ENCODE data around the gene HDGFL2. TPM values are rescaled to one million over a fixed set of nuclear protein-coding genes. Genes with fewer than 3 reads are reported as not detected.

HDGFL2 gene
- total and polyA plus RNA-seq, 4 donors: 15.4 to 47.9 (median 29.8) TPM

GRCh38 chr19:4449022-4449638 lies 23.0 kb upstream of the HDGFL2 start:
- intact Hi-C loops (cut with DNase I): no loop called here
- H3K4me1 ChIP-seq (ENCODE audit: control insufficient read depth in 1 of 2, insufficient read depth in 2 of 2, low read length in 2 of 2): no peaks in the 10 kb centered on the region
- H3K4me3 ChIP-seq (ENCODE audit: low read length in 2 of 2): no peak overlapping the region
- WGBS, 2 donors: 38 to 47% methylated on average over 24 of the region's 24 CpGs
- H3K36me3 ChIP-seq (ENCODE audit: control insufficient read depth in 1 of 2, insufficient read depth in 2 of 2, low read length in 1 of 2): peaks cover 0 to 12% of the 10 kb centered on the region in 2 donors
- H3K27ac ChIP-seq (ENCODE audit: low read depth in 1 of 2, low read length in 2 of 2): no peak overlapping the region
- H3K27me3 ChIP-seq (ENCODE audit: control insufficient read depth in 1 of 2, insufficient read depth in 2 of 2, low read length in 1 of 2): no peaks in the 10 kb centered on the region
- ATAC-seq (ENCODE audit: low FRiP score) (peak; percentile 74), DNase-seq (peak in 1 of 2 donors; percentile 67)
- H3K9me3 ChIP-seq (ENCODE audit: control insufficient read depth, low read length): no peaks in the 10 kb centered on the region

GRCh38 chr19:4449639-4450028 lies 22.5 kb upstream of the HDGFL2 start:
- H3K27ac ChIP-seq (ENCODE audit: low read depth in 1 of 2, low read length in 2 of 2): no peak overlapping the region
- intact Hi-C loops (cut with DNase I): no loop called here
- DNase-seq (no peak), ATAC-seq (ENCODE audit: low FRiP score) (no peak)
- no peaks in the 10 kb centered on the region for H3K4me1 ChIP-seq (ENCODE audit: control insufficient read depth in 1 of 2, insufficient read depth in 2 of 2, low read length in 2 of 2)
- no peaks in the 10 kb centered on the region for H3K27me3 ChIP-seq (ENCODE audit: control insufficient read depth in 1 of 2, insufficient read depth in 2 of 2, low read length in 1 of 2)
- no peak overlapping the region for H3K4me3 ChIP-seq (ENCODE audit: low read length in 2 of 2)
- whole genome bisulfite sequencing, 2 donors: 69 to 85% methylated on average over 9 of the region's 9 CpGs
- no peaks in the 10 kb centered on the region for H3K9me3 ChIP-seq (ENCODE audit: control insufficient read depth, low read length)
- H3K36me3 ChIP-seq (ENCODE audit: control insufficient read depth in 1 of 2, insufficient read depth in 2 of 2, low read length in 1 of 2): peaks cover 0 to 12% of the 10 kb centered on the region in 2 donors

DNA sequence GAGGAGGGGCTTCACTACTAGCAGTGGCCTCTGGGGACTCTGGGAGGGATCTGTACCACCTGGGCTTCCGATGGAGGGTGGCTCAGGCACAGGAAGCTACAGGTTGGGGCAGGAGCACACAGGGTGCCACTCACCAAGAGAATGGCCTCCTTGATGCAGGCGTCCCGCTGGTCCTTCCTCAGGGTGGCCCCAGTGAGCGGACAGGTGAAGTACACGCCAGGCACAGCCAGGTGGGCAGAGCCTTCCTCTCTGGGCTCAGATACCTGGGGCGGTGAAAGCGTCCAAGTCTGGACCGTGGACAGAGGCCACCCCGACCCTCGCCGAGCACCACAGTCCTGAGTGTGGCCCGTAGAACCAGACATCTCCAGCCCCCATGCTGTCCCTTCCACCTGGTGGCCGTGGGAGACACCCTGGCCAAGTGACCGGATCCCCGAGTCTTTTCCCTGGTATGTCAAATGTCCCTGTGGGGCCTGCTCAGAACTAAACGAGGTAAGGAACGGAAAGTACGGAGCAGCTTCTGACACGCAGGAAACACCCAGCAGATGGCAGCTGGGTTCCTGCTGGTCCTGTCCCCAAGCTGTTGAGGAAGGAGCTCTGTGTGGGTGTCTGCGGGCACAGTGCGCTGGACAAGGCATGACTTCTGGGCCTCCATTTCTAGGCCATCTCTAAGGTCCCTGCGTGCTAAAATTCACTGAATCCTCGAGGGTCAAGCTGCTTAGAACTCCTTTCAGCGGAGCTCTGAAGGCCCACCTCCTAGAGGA lies 19.7 kb upstream of the HDGFL2 start:
- intact Hi-C loops (cut with DNase I): no loop called here
- H3K27ac ChIP-seq (ENCODE audit: low read depth in 1 of 2, low read length in 2 of 2): no peak overlapping the region
- DNase-seq (no peak), ATAC-seq (ENCODE audit: low FRiP score) (no peak)
- 88 to 90% methylated on average over 24 of the region's 24 CpGs for WGBS, 2 donors
- H3K9me3 ChIP-seq (ENCODE audit: control insufficient read depth, low read length): no peaks in the 10 kb centered on the region
- no peak overlapping the region for H3K4me3 ChIP-seq (ENCODE audit: low read length in 2 of 2)
- peaks cover 0 to 6% of the 10 kb centered on the region in 2 donors for H3K36me3 ChIP-seq (ENCODE audit: control insufficient read depth in 1 of 2, insufficient read depth in 2 of 2, low read length in 1 of 2)
- H3K4me1 ChIP-seq (ENCODE audit: control insufficient read depth in 1 of 2, insufficient read depth in 2 of 2, low read length in 2 of 2): no peaks in the 10 kb centered on the region
- no peaks in the 10 kb centered on the region for H3K27me3 ChIP-seq (ENCODE audit: control insufficient read depth in 1 of 2, insufficient read depth in 2 of 2, low read length in 1 of 2)

- no peak overlapping the region for H3K4me3 ChIP-seq (ENCODE audit: low read length in 2 of 2)
- H3K9me3 ChIP-seq (ENCODE audit: control insufficient read depth, low read length): no peaks in the 10 kb centered on the region
- no peaks in the 10 kb centered on the region for H3K27me3 ChIP-seq (ENCODE audit: control insufficient read depth in 1 of 2, insufficient read depth in 2 of 2, low read length in 1 of 2)
- DNase-seq: no peak
- intact Hi-C loops (cut with DNase I): no loop called here
- H3K27ac ChIP-seq (ENCODE audit: low read depth in 1 of 2, low read length in 2 of 2): no peak overlapping the region
- H3K36me3 ChIP-seq (ENCODE audit: control insufficient read depth in 1 of 2, insufficient read depth in 2 of 2, low read length in 1 of 2): peaks cover 0 to 3% of the 10 kb centered on the region in 2 donors
- H3K4me1 ChIP-seq (ENCODE audit: control insufficient read depth in 1 of 2, insufficient read depth in 2 of 2, low read length in 2 of 2): no peaks in the 10 kb centered on the region
- no peak for ATAC-seq (ENCODE audit: low FRiP score)
- WGBS, 2 donors: 65 to 66% methylated on average over 33 to 34 of the region's 34 CpGs
Measured at GRCh38 chr19:4453232-4454179, 18.6 kb upstream of the HDGFL2 start.

- H3K36me3 ChIP-seq (ENCODE audit: control insufficient read depth in 1 of 2, insufficient read depth in 2 of 2, low read length in 1 of 2): peaks cover 0 to 3% of the 10 kb centered on the region in 2 donors
- H3K27me3 ChIP-seq (ENCODE audit: control insufficient read depth in 1 of 2, insufficient read depth in 2 of 2, low read length in 1 of 2): no peaks in the 10 kb centered on the region
- no peaks in the 10 kb centered on the region for H3K9me3 ChIP-seq (ENCODE audit: control insufficient read depth, low read length)
- intact Hi-C loops (cut with DNase I): loop anchor here in 1 of 2 donors (5.0 kb wide), 1 partner anchor 53 kb away; the partner anchor contains the start of genes CHAF1A and SH3GL1
- DNase-seq (no peak), ATAC-seq (ENCODE audit: low FRiP score) (no peak)
- 74 to 76% methylated on average over 27 to 29 of the region's 29 CpGs for WGBS, 2 donors
- no peaks in the 10 kb centered on the region for H3K4me1 ChIP-seq (ENCODE audit: control insufficient read depth in 1 of 2, insufficient read depth in 2 of 2, low read length in 2 of 2)
- no peak overlapping the region for H3K27ac ChIP-seq (ENCODE audit: low read depth in 1 of 2, low read length in 2 of 2)
- H3K4me3 ChIP-seq (ENCODE audit: low read length in 2 of 2): no peak overlapping the region
Measured at GRCh38 chr19:4454747-4455718, 17.1 kb upstream of the HDGFL2 start.

DNA sequence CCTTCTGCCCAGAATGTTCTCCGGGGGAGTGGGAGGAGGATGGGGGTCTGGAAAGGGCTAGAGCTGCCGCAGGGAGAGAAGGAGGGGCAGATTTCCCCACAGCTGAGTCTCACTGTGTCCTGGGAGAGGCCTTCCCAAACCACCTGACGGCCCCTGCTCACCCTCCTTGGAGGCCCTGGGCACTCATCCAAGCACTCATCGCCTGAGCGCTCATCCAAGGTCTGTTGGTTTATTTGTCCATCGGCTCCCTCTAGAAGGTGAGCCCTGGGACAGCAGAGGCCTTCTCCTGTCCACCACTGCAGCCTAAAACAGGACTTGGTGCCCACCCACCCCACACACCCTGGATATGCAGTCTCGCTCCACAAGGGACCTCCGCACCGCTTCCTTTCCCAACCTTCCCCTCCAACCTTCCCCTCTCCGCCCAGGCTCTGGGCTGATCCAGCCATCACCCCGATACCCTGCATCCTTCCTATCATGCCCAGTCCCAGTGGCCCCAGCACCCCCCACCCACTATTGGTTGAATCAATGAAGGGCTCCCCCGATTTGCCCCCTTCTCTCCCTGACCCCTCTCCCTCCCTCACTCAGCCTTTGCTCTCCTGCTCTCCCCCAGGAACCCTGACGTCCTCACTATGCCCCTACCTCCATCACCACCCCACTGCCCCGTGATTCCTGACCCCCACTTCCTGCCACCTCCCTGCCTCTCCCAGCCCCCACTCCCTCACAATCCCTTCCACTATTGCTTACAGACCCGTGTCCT lies 16.2 kb upstream of the HDGFL2 start:
- ATAC-seq (ENCODE audit: low FRiP score) (peak; percentile 12), DNase-seq (no peak)
- no peaks in the 10 kb centered on the region for H3K27me3 ChIP-seq (ENCODE audit: control insufficient read depth in 1 of 2, insufficient read depth in 2 of 2, low read length in 1 of 2)
- intact Hi-C loops (cut with DNase I): loop anchor here (2.0 to 5.0 kb wide), 2 partner anchors 53 to 54 kb away; partner anchors contain the start of genes CHAF1A (in 2 of the 2) and SH3GL1 (in 1 of the 2)
- no peak overlapping the region for H3K27ac ChIP-seq (ENCODE audit: low read depth in 1 of 2, low read length in 2 of 2)
- 51 to 54% methylated on average over 14 to 15 of the region's 15 CpGs for WGBS, 2 donors
- H3K9me3 ChIP-seq (ENCODE audit: control insufficient read depth, low read length): no peaks in the 10 kb centered on the region
- no peak overlapping the region for H3K4me3 ChIP-seq (ENCODE audit: low read length in 2 of 2)
- H3K36me3 ChIP-seq (ENCODE audit: control insufficient read depth in 1 of 2, insufficient read depth in 2 of 2, low read length in 1 of 2): peaks cover 0 to 3% of the 10 kb centered on the region in 2 donors
- H3K4me1 ChIP-seq (ENCODE audit: control insufficient read depth in 1 of 2, insufficient read depth in 2 of 2, low read length in 2 of 2): no peaks in the 10 kb centered on the region

- no peak overlapping the region for H3K27ac ChIP-seq (ENCODE audit: low read depth in 1 of 2, low read length in 2 of 2)
- H3K27me3 ChIP-seq (ENCODE audit: control insufficient read depth in 1 of 2, insufficient read depth in 2 of 2, low read length in 1 of 2): no peaks in the 10 kb centered on the region
- DNase-seq (peak in 1 of 2 donors; percentile 68), ATAC-seq (ENCODE audit: low FRiP score) (peak; percentile 28)
- H3K4me3 ChIP-seq (ENCODE audit: low read length in 2 of 2): peak overlapping the region in 1 of 2 donors; percentile 63
- no peaks in the 10 kb centered on the region for H3K9me3 ChIP-seq (ENCODE audit: control insufficient read depth, low read length)
- peaks cover 0 to 3% of the 10 kb centered on the region in 2 donors for H3K36me3 ChIP-seq (ENCODE audit: control insufficient read depth in 1 of 2, insufficient read depth in 2 of 2, low read length in 1 of 2)
- no peaks in the 10 kb centered on the region for H3K4me1 ChIP-seq (ENCODE audit: control insufficient read depth in 1 of 2, insufficient read depth in 2 of 2, low read length in 2 of 2)
- WGBS, 2 donors: 1 to 3% methylated on average over 9 of the region's 9 CpGs
- intact Hi-C loops (cut with DNase I): loop anchor here (2.0 to 5.0 kb wide), 2 partner anchors 54 kb away; partner anchors contain the start of genes CHAF1A (in 2 of the 2) and SH3GL1 (in 1 of the 2)
Measured at GRCh38 chr19:4456476-4456842, 15.6 kb upstream of the HDGFL2 start.

Measured in aorta (tissue), 5 donors.